GM23338 (cell line): ENCODE measurements around the gene UTP4. TPM values are rescaled to one million over a fixed set of nuclear protein-coding genes. Genes with fewer than 3 reads are reported as not detected.

Experiments used
- ATAC-seq: fragments of 200-7000 bp; cut with Tn5 transposase; 3 replicates; pipeline ENCODE4 v1.9.1; 2020
- DNase-seq: peaks from one replicate; pipeline ENCODE4 v3.0.0-alpha.2; 2015; ENCODE audit warnings: low spot score
- H2AFZ ChIP-seq: fragments of 200-600 bp; sonication (generic); 2 replicates; pipeline ENCODE4 v1.8.0; 2016; ENCODE audit warnings: antibody characterized with exemption, mild to moderate bottlenecking, moderate library complexity
- H3F3A ChIP-seq: fragments of 200-600 bp; sonication (generic); replicated peaks from 2 replicates; pipeline ENCODE4 v1.8.0; 2017; ENCODE audit warnings: antibody characterized with exemption, mixed run types, low read depth
- H3K27ac ChIP-seq: fragments of 200-600 bp; sonication (generic); 2 replicates; pipeline ENCODE4 v1.6.1; 2016; ENCODE audit warnings: low read depth
- H3K27me3 ChIP-seq: fragments of 200-600 bp; sonication (generic); 2 replicates; pipeline ENCODE4 v1.8.0; 2016; ENCODE audit warnings: mild to moderate bottlenecking, mixed run types, moderate library complexity; ENCODE audit not compliant: insufficient read depth
- H3K36me3 ChIP-seq: fragments of 200-600 bp; sonication (generic); 2 replicates; pipeline ENCODE4 v1.8.0; 2016; ENCODE audit warnings: mild to moderate bottlenecking; ENCODE audit not compliant: insufficient read depth
- H3K4me1 ChIP-seq: fragments of 200-600 bp; sonication (generic); 2 replicates; pipeline ENCODE4 v1.8.0; 2016; ENCODE audit warnings: mild to moderate bottlenecking, moderate library complexity; ENCODE audit not compliant: insufficient read depth
- H3K4me2 ChIP-seq: fragments of 200-600 bp; sonication (generic); 2 replicates; pipeline ENCODE4 v1.7.1; 2017; ENCODE audit warnings: mixed run types
- H3K4me3 ChIP-seq: fragments of 200-600 bp; sonication (generic); 2 replicates; pipeline ENCODE4 v1.6.1; 2016; ENCODE audit warnings: mixed run types
- H3K79me2 ChIP-seq: fragments of 200-600 bp; sonication (generic); replicated peaks from 2 replicates; pipeline ENCODE4 v1.8.0; 2017; ENCODE audit warnings: mild to moderate bottlenecking; ENCODE audit not compliant: insufficient read depth
- H3K9me2 ChIP-seq: fragments of 200-600 bp; sonication (generic); 2 replicates; pipeline ENCODE4 v1.8.0; 2017; ENCODE audit not compliant: insufficient read depth
- H4K20me1 ChIP-seq: fragments of 200-600 bp; sonication (generic); replicated peaks from 2 replicates; pipeline ENCODE4 v1.8.0; 2017; ENCODE audit warnings: mild to moderate bottlenecking; ENCODE audit not compliant: insufficient read depth
- H3K27ac Mint-ChIP-seq: 2 replicates; pipeline ENCODE4 v1.8.0; 2020; ENCODE audit warnings: inconsistent platforms, mild to moderate bottlenecking, moderate library complexity, mixed read lengths
- H3K27me3 Mint-ChIP-seq: 3 replicates; pipeline ENCODE4 v1.8.0; 2022; ENCODE audit warnings: low read depth, mild to moderate bottlenecking, moderate library complexity, mixed read lengths, inconsistent platforms; ENCODE audit not compliant: insufficient read depth, poor library complexity
- H3K36me3 Mint-ChIP-seq: 3 replicates; pipeline ENCODE4 v1.8.0; 2021; ENCODE audit warnings: low read depth, mild to moderate bottlenecking, inconsistent platforms, moderate library complexity, mixed read lengths
- H3K4me1 Mint-ChIP-seq: 3 replicates; pipeline ENCODE4 v1.8.0; 2020; ENCODE audit warnings: mild to moderate bottlenecking, inconsistent platforms, mixed read lengths
- H3K4me3 Mint-ChIP-seq: 3 replicates; pipeline ENCODE4 v1.8.0; 2021; ENCODE audit warnings: moderate library complexity, mild to moderate bottlenecking, inconsistent platforms, mixed read lengths
- H3K9me3 Mint-ChIP-seq: 3 replicates; pipeline ENCODE4 v1.8.0; 2020; ENCODE audit warnings: moderate library complexity, mild to moderate bottlenecking, inconsistent platforms, mixed read lengths
- CREB1 ChIP-seq: fragments of 250-450 bp; sonication (Bioruptor Pico); IDR thresholded peaks from 2 replicates; pipeline ENCODE4 v1.5.0; 2020; ENCODE audit warnings: low read depth, mild to moderate bottlenecking, moderate library complexity
- EZH2 ChIP-seq: fragments of 200-600 bp; sonication (generic); IDR thresholded peaks from one replicate; pipeline ENCODE4 v1.8.0; 2017; ENCODE audit warnings: antibody characterized with exemption, mild to moderate bottlenecking, low read depth; ENCODE audit not compliant: unreplicated experiment
- EZH2phosphoT487 ChIP-seq: fragments of 200-600 bp; sonication (generic); IDR thresholded peaks from one replicate; pipeline ENCODE4 v1.8.1; 2018; ENCODE audit warnings: antibody characterized with exemption; ENCODE audit not compliant: unreplicated experiment
- JUNB ChIP-seq: IDR thresholded peaks from one replicate; pipeline ENCODE4 v1.6.1; 2016; ENCODE audit warnings: antibody characterized with exemption; ENCODE audit not compliant: unreplicated experiment
- NANOG ChIP-seq: IDR thresholded peaks from 2 replicates; pipeline ENCODE4 v1.6.1; 2016; ENCODE audit warnings: antibody characterized with exemption, borderline replicate concordance
- POLR2AphosphoS5 ChIP-seq: IDR thresholded peaks from 2 replicates; pipeline ENCODE4 v1.6.1; 2016; ENCODE audit warnings: antibody characterized with exemption, low read depth
- REST ChIP-seq: IDR thresholded peaks from one replicate; pipeline ENCODE4 v1.6.1; 2018; ENCODE audit warnings: antibody characterized with exemption; ENCODE audit not compliant: unreplicated experiment
- ZNF114 ChIP-seq: fragments of 250-450 bp; sonication (Bioruptor Pico); IDR thresholded peaks from 2 replicates; pipeline ENCODE4 v1.5.0; 2020; ENCODE audit warnings: mild to moderate bottlenecking, moderate library complexity
- ZNF331 ChIP-seq: fragments of 250-450 bp; sonication (Bioruptor Pico); IDR thresholded peaks from 2 replicates; pipeline ENCODE4 v1.5.0; 2020; ENCODE audit warnings: low read depth, mild to moderate bottlenecking, moderate library complexity
- polyA plus RNA-seq: library from polyadenylated mRNA; unstranded; fragments of >200 nt; fragmentation: Nextera tagmentation; extraction: Ambion mirVana; gene quantifications from 2 replicates; pipeline ENCODE4 v1.2.1, GENCODE V29; 2016
- total RNA-seq: library from RNA; depleted of rRNA; stranded (reverse); fragments of >200 nt; shearing (Covaris generic); gene quantifications from 2 replicates; pipeline ENCODE4 v1.2.3, GENCODE V29; 2014
- TF ChIP-seq, protein P1 (sequence below): fragments of 250-450 bp; sonication (Bioruptor Pico); IDR thresholded peaks from 2 replicates; pipeline ENCODE4 v1.5.0; 2020; ENCODE audit warnings: mild to moderate bottlenecking, moderate library complexity
- TF ChIP-seq, protein P2 (sequence below), 2 experiments: fragments of 200-600 bp in 1 of 2; sonication (generic) in 1 of 2; conservative IDR thresholded peaks; 2 replicates each; pipeline versions ENCODE4 v1.5.1 to v1.6.1; 2016 to 2017; ENCODE audit warnings: antibody characterized with exemption in 2 of 2, low read depth in 2 of 2, mild to moderate bottlenecking in 2 of 2, moderate library complexity in 1 of 2

The UTP4 gene
- total and polyA plus RNA-seq, 2 experiments from 2014 or later = 63.2 to 66.6 TPM

- TF ChIP-seq EZH2 (no peak), ZNF331 (CRISPR knock-in tag) (no peak)
Observed at GRCh38 chr16:69176033-69176800, 43.8 kb downstream of the UTP4 start (continued).

DNA sequence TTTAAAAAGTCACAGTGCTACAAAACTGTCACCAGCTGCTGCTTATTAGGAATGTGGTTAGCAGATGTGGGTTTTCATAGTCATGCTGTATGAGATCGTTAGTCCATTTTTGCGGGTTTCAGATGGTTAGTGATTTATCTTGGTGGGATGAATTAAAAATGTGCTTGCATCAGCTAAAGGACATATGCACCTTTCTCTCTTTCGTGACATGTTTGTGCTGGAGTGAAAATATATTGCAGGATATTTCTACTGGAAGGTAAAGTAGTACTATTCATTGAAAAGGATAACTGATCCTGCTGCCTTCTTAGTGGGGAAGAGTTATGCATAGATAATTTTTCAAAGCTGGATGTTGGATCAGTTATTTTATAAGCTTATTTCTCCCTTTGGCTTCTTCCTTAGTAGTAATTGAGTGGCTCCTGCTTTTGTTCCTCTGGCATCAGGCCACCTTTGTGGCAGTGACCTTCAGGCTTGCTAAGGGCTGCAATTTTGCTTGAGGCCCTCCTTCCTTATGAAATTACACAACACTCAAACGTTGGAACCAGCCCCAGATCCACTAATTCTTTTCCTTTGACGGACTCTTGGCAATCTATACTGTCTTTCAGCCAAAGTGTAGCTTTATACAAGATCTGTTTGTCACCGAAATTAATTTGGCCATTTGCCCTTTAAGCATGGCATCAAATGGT lies 47.0 kb downstream of the UTP4 start:
- Histone ChIP-seq H3K27me3 (no peaks in the 10 kb centered on the region), H4K20me1 (no peaks in the 10 kb centered on the region), H3K4me2 (no peak overlapping the region), H2AFZ (no peak overlapping the region), H3K9me2 (no peaks in the 10 kb centered on the region), H3K4me1 (no peaks in the 10 kb centered on the region), H3F3A (0 out of 2 replicates have a peak, but pooled peaks cover 5% of the 10 kb centered on the region), H3K79me2 (no peaks in the 10 kb centered on the region), H3K27ac (0 out of 2 replicates have a peak overlapping the region, but pooled peaks have one; percentile 8), H3K4me3 (no peak overlapping the region), H3K36me3 (no peaks in the 10 kb centered on the region)
- Mint-ChIP-seq H3K9me3 (no peaks in the 10 kb centered on the region), H3K36me3 (0 out of 3 replicates have a peak, but pooled peaks cover 2% of the 10 kb centered on the region), H3K27ac (no peak overlapping the region), H3K4me1 (no peaks in the 10 kb centered on the region), H3K4me3 (no peak overlapping the region), H3K27me3 (peaks cover 1% of the 10 kb centered on the region)
- DNase-seq = no peak
- no peak for ATAC-seq
- TF ChIP-seq EZH2 = no peak
- TF ChIP-seq, protein P1, sequence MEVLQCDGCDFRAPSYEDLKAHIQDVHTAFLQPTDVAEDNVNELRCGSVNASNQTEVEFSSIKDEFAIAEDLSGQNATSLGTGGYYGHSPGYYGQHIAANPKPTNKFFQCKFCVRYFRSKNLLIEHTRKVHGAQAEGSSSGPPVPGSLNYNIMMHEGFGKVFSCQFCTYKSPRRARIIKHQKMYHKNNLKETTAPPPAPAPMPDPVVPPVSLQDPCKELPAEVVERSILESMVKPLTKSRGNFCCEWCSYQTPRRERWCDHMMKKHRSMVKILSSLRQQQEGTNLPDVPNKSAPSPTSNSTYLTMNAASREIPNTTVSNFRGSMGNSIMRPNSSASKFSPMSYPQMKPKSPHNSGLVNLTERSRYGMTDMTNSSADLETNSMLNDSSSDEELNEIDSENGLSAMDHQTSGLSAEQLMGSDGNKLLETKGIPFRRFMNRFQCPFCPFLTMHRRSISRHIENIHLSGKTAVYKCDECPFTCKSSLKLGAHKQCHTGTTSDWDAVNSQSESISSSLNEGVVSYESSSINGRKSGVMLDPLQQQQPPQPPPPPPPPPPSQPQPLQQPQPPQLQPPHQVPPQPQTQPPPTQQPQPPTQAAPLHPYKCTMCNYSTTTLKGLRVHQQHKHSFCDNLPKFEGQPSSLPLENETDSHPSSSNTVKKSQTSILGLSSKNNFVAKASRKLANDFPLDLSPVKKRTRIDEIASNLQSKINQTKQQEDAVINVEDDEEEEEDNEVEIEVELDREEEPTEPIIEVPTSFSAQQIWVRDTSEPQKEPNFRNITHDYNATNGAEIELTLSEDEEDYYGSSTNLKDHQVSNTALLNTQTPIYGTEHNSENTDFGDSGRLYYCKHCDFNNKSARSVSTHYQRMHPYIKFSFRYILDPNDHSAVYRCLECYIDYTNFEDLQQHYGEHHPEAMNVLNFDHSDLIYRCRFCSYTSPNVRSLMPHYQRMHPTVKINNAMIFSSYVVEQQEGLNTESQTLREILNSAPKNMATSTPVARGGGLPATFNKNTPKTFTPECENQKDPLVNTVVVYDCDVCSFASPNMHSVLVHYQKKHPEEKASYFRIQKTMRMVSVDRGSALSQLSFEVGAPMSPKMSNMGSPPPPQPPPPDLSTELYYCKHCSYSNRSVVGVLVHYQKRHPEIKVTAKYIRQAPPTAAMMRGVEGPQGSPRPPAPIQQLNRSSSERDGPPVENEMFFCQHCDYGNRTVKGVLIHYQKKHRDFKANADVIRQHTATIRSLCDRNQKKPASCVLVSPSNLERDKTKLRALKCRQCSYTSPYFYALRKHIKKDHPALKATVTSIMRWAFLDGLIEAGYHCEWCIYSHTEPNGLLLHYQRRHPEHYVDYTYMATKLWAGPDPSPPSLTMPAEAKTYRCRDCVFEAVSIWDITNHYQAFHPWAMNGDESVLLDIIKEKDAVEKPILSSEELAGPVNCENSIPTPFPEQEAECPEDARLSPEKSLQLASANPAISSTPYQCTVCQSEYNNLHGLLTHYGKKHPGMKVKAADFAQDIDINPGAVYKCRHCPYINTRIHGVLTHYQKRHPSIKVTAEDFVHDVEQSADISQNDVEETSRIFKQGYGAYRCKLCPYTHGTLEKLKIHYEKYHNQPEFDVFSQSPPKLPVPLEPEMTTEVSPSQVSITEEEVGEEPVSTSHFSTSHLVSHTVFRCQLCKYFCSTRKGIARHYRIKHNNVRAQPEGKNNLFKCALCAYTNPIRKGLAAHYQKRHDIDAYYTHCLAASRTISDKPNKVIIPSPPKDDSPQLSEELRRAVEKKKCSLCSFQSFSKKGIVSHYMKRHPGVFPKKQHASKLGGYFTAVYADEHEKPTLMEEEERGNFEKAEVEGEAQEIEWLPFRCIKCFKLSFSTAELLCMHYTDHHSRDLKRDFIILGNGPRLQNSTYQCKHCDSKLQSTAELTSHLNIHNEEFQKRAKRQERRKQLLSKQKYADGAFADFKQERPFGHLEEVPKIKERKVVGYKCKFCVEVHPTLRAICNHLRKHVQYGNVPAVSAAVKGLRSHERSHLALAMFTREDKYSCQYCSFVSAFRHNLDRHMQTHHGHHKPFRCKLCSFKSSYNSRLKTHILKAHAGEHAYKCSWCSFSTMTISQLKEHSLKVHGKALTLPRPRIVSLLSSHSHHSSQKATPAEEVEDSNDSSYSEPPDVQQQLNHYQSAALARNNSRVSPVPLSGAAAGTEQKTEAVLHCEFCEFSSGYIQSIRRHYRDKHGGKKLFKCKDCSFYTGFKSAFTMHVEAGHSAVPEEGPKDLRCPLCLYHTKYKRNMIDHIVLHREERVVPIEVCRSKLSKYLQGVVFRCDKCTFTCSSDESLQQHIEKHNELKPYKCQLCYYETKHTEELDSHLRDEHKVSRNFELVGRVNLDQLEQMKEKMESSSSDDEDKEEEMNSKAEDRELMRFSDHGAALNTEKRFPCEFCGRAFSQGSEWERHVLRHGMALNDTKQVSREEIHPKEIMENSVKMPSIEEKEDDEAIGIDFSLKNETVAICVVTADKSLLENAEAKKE (CRISPR knock-in tag) = no peak
- TF ChIP-seq REST = no peak
- TF ChIP-seq ZNF114 (CRISPR knock-in tag) = no peak
- TF ChIP-seq ZNF331 (CRISPR knock-in tag) = no peak
- TF ChIP-seq JUNB = no peak
- no peak for TF ChIP-seq CREB1 (CRISPR knock-in tag)
- TF ChIP-seq POLR2AphosphoS5 = no peak
- no peak for TF ChIP-seq EZH2phosphoT487
- TF ChIP-seq NANOG = no peak
- TF ChIP-seq, protein P2, sequence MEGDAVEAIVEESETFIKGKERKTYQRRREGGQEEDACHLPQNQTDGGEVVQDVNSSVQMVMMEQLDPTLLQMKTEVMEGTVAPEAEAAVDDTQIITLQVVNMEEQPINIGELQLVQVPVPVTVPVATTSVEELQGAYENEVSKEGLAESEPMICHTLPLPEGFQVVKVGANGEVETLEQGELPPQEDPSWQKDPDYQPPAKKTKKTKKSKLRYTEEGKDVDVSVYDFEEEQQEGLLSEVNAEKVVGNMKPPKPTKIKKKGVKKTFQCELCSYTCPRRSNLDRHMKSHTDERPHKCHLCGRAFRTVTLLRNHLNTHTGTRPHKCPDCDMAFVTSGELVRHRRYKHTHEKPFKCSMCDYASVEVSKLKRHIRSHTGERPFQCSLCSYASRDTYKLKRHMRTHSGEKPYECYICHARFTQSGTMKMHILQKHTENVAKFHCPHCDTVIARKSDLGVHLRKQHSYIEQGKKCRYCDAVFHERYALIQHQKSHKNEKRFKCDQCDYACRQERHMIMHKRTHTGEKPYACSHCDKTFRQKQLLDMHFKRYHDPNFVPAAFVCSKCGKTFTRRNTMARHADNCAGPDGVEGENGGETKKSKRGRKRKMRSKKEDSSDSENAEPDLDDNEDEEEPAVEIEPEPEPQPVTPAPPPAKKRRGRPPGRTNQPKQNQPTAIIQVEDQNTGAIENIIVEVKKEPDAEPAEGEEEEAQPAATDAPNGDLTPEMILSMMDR (conservative IDR thresholded peaks at IDR 0.05; ENCODE audit: low read depth in 2 of 2) = no peak
